IMR-90 (cell line): Measurements from ENCODE around the gene CYP39A1. TPM values are rescaled to one million over a fixed set of nuclear protein-coding genes. Genes with fewer than 3 reads are reported as not detected.

ENCODE experiments used
- ATAC-seq: fragments of 200-7000 bp; cut with Tn5 transposase; 2 replicates; pipeline ENCODE4 v1.9.1; 2020; ENCODE audit warnings: low read depth, mild to moderate bottlenecking, moderate library complexity
- BruUV-seq: library from RNA; stranded (reverse); fragments of 400-500 nt; replicated peaks from 2 replicates; lab custom pipeline; 2021; lab: Mats Ljungman, UMichigan
- CTCF ChIA-PET: fragments of 300-600 bp; formaldehyde crosslinking; extraction: SDS; loops from one replicate; lab custom pipeline; 2021; ENCODE audit warnings: antibody characterized with exemption; lab: Yijun Ruan, JAX
- POLR2A ChIA-PET: fragments of 300-600 bp; sonication (Branson Sonifier 250); formaldehyde crosslinking; loops from one replicate; lab custom pipeline; 2022; ENCODE audit warnings: antibody characterized with exemption; ENCODE audit not compliant: unreplicated experiment; lab: Charles Lee
- DNase-seq: peaks from one replicate; pipeline ENCODE4 v3.0.0; 2013
- H2AFZ ChIP-seq: replicated peaks from 2 replicates; pipeline ENCODE3; 2013; ENCODE audit warnings: low read length, mild to moderate bottlenecking; ENCODE audit not compliant: poor library complexity
- H2AK5ac ChIP-seq: 2 replicates; pipeline ENCODE4 v1.6.1; 2013; ENCODE audit warnings: low read depth, low read length, inconsistent platforms
- H2AK9ac ChIP-seq: replicated peaks from 2 replicates; pipeline ENCODE3; 2013; ENCODE audit warnings: mild to moderate bottlenecking, low read depth, low read length, moderate library complexity; ENCODE audit not compliant: poor library complexity
- H2BK120ac ChIP-seq: 2 replicates; pipeline ENCODE4 v1.6.1; 2013; ENCODE audit warnings: low read depth, low read length, inconsistent platforms
- H2BK15ac ChIP-seq: 3 replicates; pipeline ENCODE4 v1.6.1; 2013; ENCODE audit warnings: low read depth, low read length, inconsistent platforms
- H2BK20ac ChIP-seq: 2 replicates; pipeline ENCODE4 v1.6.1; 2013; ENCODE audit warnings: low read depth, mild to moderate bottlenecking, inconsistent platforms, low read length, moderate library complexity
- H2BK5ac ChIP-seq: 2 replicates; pipeline ENCODE4 v1.6.1; 2013; ENCODE audit warnings: mild to moderate bottlenecking, low read depth, low read length, inconsistent platforms; ENCODE audit not compliant: poor library complexity, severe bottlenecking
- H3K14ac ChIP-seq: replicated peaks from 2 replicates; pipeline ENCODE4 v1.6.1; 2013; ENCODE audit warnings: low read depth, low read length, inconsistent platforms
- H3K18ac ChIP-seq: 2 replicates; pipeline ENCODE4 v1.6.1; 2013; ENCODE audit warnings: low read depth, low read length, control low read depth
- H3K23ac ChIP-seq: 2 replicates; pipeline ENCODE4 v1.6.1; 2013; ENCODE audit warnings: low read depth, low read length, inconsistent platforms
- H3K27ac ChIP-seq: 2 replicates; pipeline ENCODE4 v1.5.1; 2013; ENCODE audit warnings: mild to moderate bottlenecking, control low read depth, low read length; ENCODE audit not compliant: insufficient read depth
- H3K27me3 ChIP-seq: 2 replicates; pipeline ENCODE4 v1.6.1; 2013; ENCODE audit warnings: low read length; ENCODE audit not compliant: control insufficient read depth, insufficient read depth
- H3K36me3 ChIP-seq: 2 replicates; pipeline ENCODE4 v1.6.1; 2013; ENCODE audit warnings: low read length, mixed read lengths; ENCODE audit not compliant: control insufficient read depth, insufficient read depth
- H3K4ac ChIP-seq: 2 replicates; pipeline ENCODE4 v1.6.1; 2013; ENCODE audit warnings: low read depth, low read length, inconsistent platforms
- H3K4me1 ChIP-seq: 2 replicates; pipeline ENCODE4 v1.6.1; 2013; ENCODE audit warnings: low read length, mixed read lengths; ENCODE audit not compliant: control insufficient read depth, insufficient read depth
- H3K4me2 ChIP-seq: 2 replicates; pipeline ENCODE4 v1.6.1; 2013; ENCODE audit warnings: low read depth, mild to moderate bottlenecking, control low read depth, low read length, moderate library complexity
- H3K4me3 ChIP-seq: 2 replicates; pipeline ENCODE4 v1.5.1; 2013; ENCODE audit warnings: low read depth, mild to moderate bottlenecking, control low read depth, low read length, moderate library complexity; ENCODE audit not compliant: insufficient read depth
- H3K56ac ChIP-seq: 2 replicates; pipeline ENCODE4 v1.6.1; 2013; ENCODE audit warnings: low read length, inconsistent platforms; ENCODE audit not compliant: insufficient read depth; ENCODE audit errors: extremely low read depth
- H3K79me1 ChIP-seq, 2 experiments: 2 replicates each; pipeline ENCODE4 v1.6.1; 2013; ENCODE audit warnings: low read length in 2 of 2, inconsistent platforms in 1 of 2, low read depth in 1 of 2
- H3K9ac ChIP-seq: 2 replicates; pipeline ENCODE4 v1.6.1; 2013; ENCODE audit warnings: low read depth, low read length, control low read depth
- H3K9me1 ChIP-seq: 2 replicates; pipeline ENCODE4 v1.6.1; 2013; ENCODE audit warnings: low read length, inconsistent platforms; ENCODE audit not compliant: insufficient read depth
- H3K9me3 ChIP-seq: 2 replicates; pipeline ENCODE4 v1.6.1; 2013; ENCODE audit warnings: low read length; ENCODE audit not compliant: control insufficient read depth, insufficient read depth
- H4K20me1 ChIP-seq: 2 replicates; pipeline ENCODE4 v1.6.1; 2013; ENCODE audit warnings: low read length, inconsistent platforms; ENCODE audit not compliant: insufficient read depth
- H4K5ac ChIP-seq: 2 replicates; pipeline ENCODE4 v1.6.1; 2013; ENCODE audit warnings: mild to moderate bottlenecking, low read depth, low read length, control low read depth
- H4K8ac ChIP-seq, 2 experiments: 2 replicates each; pipeline ENCODE4 v1.6.1; 2013; ENCODE audit warnings: low read depth in 2 of 2, low read length in 2 of 2, control low read depth in 1 of 2, inconsistent platforms in 1 of 2
- H4K91ac ChIP-seq: 2 replicates; pipeline ENCODE4 v1.6.1; 2013; ENCODE audit warnings: low read depth, low read length, inconsistent platforms; ENCODE audit not compliant: insufficient read depth
- BHLHE40 ChIP-seq: fragments of 150-350 bp; IDR thresholded peaks from 2 replicates; pipeline ENCODE4 v1.6.1; 2016; ENCODE audit warnings: mild to moderate bottlenecking, low read depth, low read length
- CEBPB ChIP-seq: IDR thresholded peaks from 2 replicates; pipeline ENCODE4 v1.6.1; 2012; ENCODE audit warnings: low read depth, low read length, improper control_type of control experiment
- CHD1 ChIP-seq: IDR thresholded peaks from 2 replicates; pipeline ENCODE4 v1.6.1; 2012; ENCODE audit warnings: low read depth, low read length, improper control_type of control experiment
- FOS ChIP-seq: fragments of 150-350 bp; IDR thresholded peaks from 2 replicates; pipeline ENCODE4 v1.6.1; 2016; ENCODE audit warnings: low read depth, low read length
- MAZ ChIP-seq: IDR thresholded peaks from 2 replicates; pipeline ENCODE4 v1.6.1; 2012; ENCODE audit warnings: low read depth, mild to moderate bottlenecking, low read length, improper control_type of control experiment, moderate library complexity, borderline replicate concordance
- MXI1 ChIP-seq: IDR thresholded peaks from 2 replicates; pipeline ENCODE4 v1.6.1; 2012; ENCODE audit warnings: low read depth, mild to moderate bottlenecking, low read length, moderate library complexity, borderline replicate concordance
- NFE2L2 ChIP-seq: fragments of 150-350 bp; IDR thresholded peaks from 2 replicates; pipeline ENCODE4 v1.6.1; 2016; ENCODE audit warnings: low read depth, mild to moderate bottlenecking, low read length
- POLR2A ChIP-seq: IDR thresholded peaks from 2 replicates; pipeline ENCODE4 v1.6.1; 2012; ENCODE audit warnings: mild to moderate bottlenecking, low read depth, low read length
- RAD21 ChIP-seq: IDR thresholded peaks from 2 replicates; pipeline ENCODE4 v1.6.1; 2012; ENCODE audit warnings: low read length, improper control_type of control experiment
- RCOR1 ChIP-seq: IDR thresholded peaks from 2 replicates; pipeline ENCODE4 v1.6.1; 2012; ENCODE audit warnings: mild to moderate bottlenecking, low read length, improper control_type of control experiment; ENCODE audit not compliant: insufficient replicate concordance
- RFX5 ChIP-seq: IDR thresholded peaks from 2 replicates; pipeline ENCODE4 v1.8.0; 2012; ENCODE audit warnings: low read depth, mild to moderate bottlenecking, low read length, moderate library complexity
- SMC3 ChIP-seq: fragments of 150-350 bp; IDR thresholded peaks from 2 replicates; pipeline ENCODE4 v1.6.1; 2016; ENCODE audit warnings: low read depth, mild to moderate bottlenecking, antibody characterized with exemption, low read length, moderate library complexity
- WGBS, 2 experiments: methylation state at CpG; one replicate each; pipeline versions ENCODE4 v1.1.5 to v1.1.7; 2013; ENCODE audit warnings: missing lambda C conversion rate in 2 of 2; ENCODE audit not compliant: insufficient read length in 1 of 2; ENCODE audit errors: extremely low coverage in 2 of 2; 5-methylcytosine and 5-hydroxymethylcytosine counted together
- dilution Hi-C: fragments of 300-500 bp; cut with HindIII; formaldehyde crosslinking; loops from one replicate; pipeline ENCODE4 v1.14.3; 2018; ENCODE audit warnings: low sequenced_read_pairs; ENCODE audit not compliant: unreplicated experiment
- in situ Hi-C: fragments of 300-500 bp; cut with MboI; formaldehyde crosslinking; loops from 3 replicates; pipeline ENCODE4 v1.14.3; 2019; ENCODE audit warnings: low sequenced_read_pairs, inconsistent platforms, mixed read lengths
- intact Hi-C: fragments of 100-400 bp; cut with micrococcal nuclease; formaldehyde crosslinking; loops from 2 replicates; pipeline ENCODE4 v1.10.0; 2022
- polyA plus RNA-seq, 3 experiments: library from polyadenylated mRNA; depleted of rRNA; stranded (reverse); fragments of >200 nt; gene quantifications; 2 replicates each; pipeline ENCODE4 v1.2.3, GENCODE V29; 2012; ENCODE audit warnings: low replicate concordance in 1 of 3
- total RNA-seq: library from RNA; depleted of rRNA; stranded (reverse); fragments of >200 nt; gene quantifications from 2 replicates; pipeline ENCODE4 v1.2.3, GENCODE V29; 2012
- TF ChIP-seq, protein P1 (sequence below): conservative IDR thresholded peaks from 2 replicates; pipeline ENCODE4 v1.5.1; 2012; ENCODE audit warnings: mild to moderate bottlenecking, low read depth, low read length, improper control_type of control experiment
- TF ChIP-seq, protein P2 (sequence below): fragments of 150-350 bp; IDR thresholded peaks from 2 replicates; pipeline ENCODE4 v1.6.1; 2016; ENCODE audit warnings: low read depth, mild to moderate bottlenecking, low read length, moderate library complexity, borderline replicate concordance
- TF ChIP-seq, protein P3 (sequence below): fragments of 150-350 bp; IDR thresholded peaks from 2 replicates; pipeline ENCODE4 v1.6.1; 2017; ENCODE audit warnings: mild to moderate bottlenecking, antibody characterized with exemption, low read length, low read depth

CYP39A1 gene
- total and polyA plus RNA-seq, 2 of the 4 experiments (the other 2 are of a cell fraction): 0.03 TPM; not detected in 1

DNA sequence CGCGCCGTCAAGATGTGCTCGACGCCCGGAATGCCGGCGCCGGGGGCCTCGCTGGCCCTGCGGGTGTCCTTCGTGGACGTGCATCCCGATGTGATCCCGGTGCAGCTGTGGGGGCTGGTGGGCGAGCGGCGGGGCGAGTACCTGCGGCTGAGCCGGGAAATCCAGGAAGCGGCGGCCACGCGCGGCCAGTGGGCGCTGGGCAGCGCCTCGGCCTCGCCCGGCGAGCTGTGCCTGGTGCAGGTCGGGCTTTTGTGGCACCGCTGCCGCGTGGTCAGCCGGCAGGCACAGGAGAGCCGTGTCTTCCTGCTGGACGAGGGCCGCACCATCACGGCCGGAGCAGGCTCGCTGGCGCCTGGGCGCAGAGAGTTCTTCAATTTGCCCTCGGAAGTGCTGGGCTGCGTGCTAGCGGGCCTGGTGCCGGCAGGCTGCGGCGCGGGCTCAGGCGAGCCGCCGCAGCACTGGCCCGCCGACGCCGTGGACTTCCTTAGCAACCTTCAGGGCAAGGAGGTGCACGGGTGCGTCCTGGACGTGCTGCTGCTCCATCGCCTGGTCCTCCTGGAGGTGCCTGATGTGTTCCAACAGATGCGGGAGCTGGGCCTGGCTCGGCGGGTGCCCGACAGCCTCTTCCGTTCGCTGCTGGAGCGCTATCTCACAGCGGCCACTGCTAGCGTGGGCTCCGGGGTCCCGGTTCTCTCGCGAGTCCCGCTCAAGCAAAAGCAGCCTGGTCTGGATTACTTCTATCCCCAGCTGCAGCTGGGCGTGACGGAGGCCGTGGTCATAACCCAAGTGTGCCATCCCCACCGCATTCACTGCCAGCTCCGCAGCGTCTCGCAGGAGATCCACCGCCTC is 35.7 kb upstream of the CYP39A1 start:
- Histone ChIP-seq H2AK9ac (no peak overlapping the region), H3K4ac (no peak overlapping the region), H3K23ac (no peak overlapping the region), H2AFZ (no peak overlapping the region), H3K27ac (no peak overlapping the region), H2BK20ac (no peak overlapping the region), H3K14ac (no peak overlapping the region), H2BK15ac (no peak overlapping the region), H3K9me1 (no peaks in the 10 kb centered on the region), H3K27me3 (no peaks in the 10 kb centered on the region), H3K4me2 (no peak overlapping the region), H3K4me1 (no peaks in the 10 kb centered on the region), H3K9ac (no peak overlapping the region), H2BK5ac (no peak overlapping the region), H4K8ac (no peak overlapping the region), H3K56ac (no peak overlapping the region), H3K4me3 (no peak overlapping the region), H2BK120ac (no peak overlapping the region), H3K79me1 (no peaks in the 10 kb centered on the region), H3K36me3 (no peaks in the 10 kb centered on the region), H3K18ac (no peak overlapping the region), H4K5ac (no peak overlapping the region), H2AK5ac (no peak overlapping the region), H4K20me1 (no peaks in the 10 kb centered on the region), H4K91ac (no peak overlapping the region), H3K9me3 (no peaks in the 10 kb centered on the region)
- DNase-seq (no peak), ATAC-seq (no peak)
- dilution Hi-C loops (no loop called here), intact Hi-C loops (no loop called here), in situ Hi-C loops (no loop called here)
- no TSS peak for BruUV-seq
- POLR2A ChIA-PET: no interaction called here
- 91% methylated on average over 44 of the region's 85 CpGs; no CpG with 5 or more reads in 1 of the 2 experiments for WGBS, 2 experiments
- CTCF ChIA-PET: no interaction called here
- TF ChIP-seq MXI1 (no peak), CEBPB (no peak), RCOR1 (no peak), RAD21 (no peak), BHLHE40 (no peak), SMC3 (no peak), POLR2A (no peak), RFX5 (no peak), MAZ (no peak), FOS (no peak), CHD1 (no peak), NFE2L2 (no peak)
- TF ChIP-seq, protein P1, sequence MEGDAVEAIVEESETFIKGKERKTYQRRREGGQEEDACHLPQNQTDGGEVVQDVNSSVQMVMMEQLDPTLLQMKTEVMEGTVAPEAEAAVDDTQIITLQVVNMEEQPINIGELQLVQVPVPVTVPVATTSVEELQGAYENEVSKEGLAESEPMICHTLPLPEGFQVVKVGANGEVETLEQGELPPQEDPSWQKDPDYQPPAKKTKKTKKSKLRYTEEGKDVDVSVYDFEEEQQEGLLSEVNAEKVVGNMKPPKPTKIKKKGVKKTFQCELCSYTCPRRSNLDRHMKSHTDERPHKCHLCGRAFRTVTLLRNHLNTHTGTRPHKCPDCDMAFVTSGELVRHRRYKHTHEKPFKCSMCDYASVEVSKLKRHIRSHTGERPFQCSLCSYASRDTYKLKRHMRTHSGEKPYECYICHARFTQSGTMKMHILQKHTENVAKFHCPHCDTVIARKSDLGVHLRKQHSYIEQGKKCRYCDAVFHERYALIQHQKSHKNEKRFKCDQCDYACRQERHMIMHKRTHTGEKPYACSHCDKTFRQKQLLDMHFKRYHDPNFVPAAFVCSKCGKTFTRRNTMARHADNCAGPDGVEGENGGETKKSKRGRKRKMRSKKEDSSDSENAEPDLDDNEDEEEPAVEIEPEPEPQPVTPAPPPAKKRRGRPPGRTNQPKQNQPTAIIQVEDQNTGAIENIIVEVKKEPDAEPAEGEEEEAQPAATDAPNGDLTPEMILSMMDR: no peak
- TF ChIP-seq, protein P2, sequence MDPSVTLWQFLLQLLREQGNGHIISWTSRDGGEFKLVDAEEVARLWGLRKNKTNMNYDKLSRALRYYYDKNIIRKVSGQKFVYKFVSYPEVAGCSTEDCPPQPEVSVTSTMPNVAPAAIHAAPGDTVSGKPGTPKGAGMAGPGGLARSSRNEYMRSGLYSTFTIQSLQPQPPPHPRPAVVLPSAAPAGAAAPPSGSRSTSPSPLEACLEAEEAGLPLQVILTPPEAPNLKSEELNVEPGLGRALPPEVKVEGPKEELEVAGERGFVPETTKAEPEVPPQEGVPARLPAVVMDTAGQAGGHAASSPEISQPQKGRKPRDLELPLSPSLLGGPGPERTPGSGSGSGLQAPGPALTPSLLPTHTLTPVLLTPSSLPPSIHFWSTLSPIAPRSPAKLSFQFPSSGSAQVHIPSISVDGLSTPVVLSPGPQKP: no peak
- TF ChIP-seq, protein P3, sequence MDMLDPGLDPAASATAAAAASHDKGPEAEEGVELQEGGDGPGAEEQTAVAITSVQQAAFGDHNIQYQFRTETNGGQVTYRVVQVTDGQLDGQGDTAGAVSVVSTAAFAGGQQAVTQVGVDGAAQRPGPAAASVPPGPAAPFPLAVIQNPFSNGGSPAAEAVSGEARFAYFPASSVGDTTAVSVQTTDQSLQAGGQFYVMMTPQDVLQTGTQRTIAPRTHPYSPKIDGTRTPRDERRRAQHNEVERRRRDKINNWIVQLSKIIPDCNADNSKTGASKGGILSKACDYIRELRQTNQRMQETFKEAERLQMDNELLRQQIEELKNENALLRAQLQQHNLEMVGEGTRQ: no peak
